ENCODE measurements around the gene CD248. TPM values are rescaled to one million over a fixed set of nuclear protein-coding genes. Genes with fewer than 3 reads are reported as not detected.

CD248 gene
- total RNA-seq, 1 donor from 2014 or later: 68.7 TPM

- TF ChIP-seq CTCF (IDR thresholded peaks at IDR 0.05): no peak
- Mint-ChIP-seq H3K9me3 (ENCODE audit: unreplicated experiment) (no peaks in the 10 kb centered on the region), H3K36me3 (ENCODE audit: unreplicated experiment) (peaks cover 6% of the 10 kb centered on the region), H3K27me3 (ENCODE audit: unreplicated experiment) (no peaks in the 10 kb centered on the region), H3K27ac (ENCODE audit: unreplicated experiment) (peak overlapping the region; percentile 87), H3K4me3 (ENCODE audit: unreplicated experiment) (no peak overlapping the region), H3K4me1 (ENCODE audit: unreplicated experiment) (peaks cover 57% of the 10 kb centered on the region)
- DNase-seq (ENCODE audit: extremely low spot score, unreplicated experiment): no peak
These were observed 12.4 kb upstream of the CD248 start for GRCh38 chr11:66329165-66329673.

- Mint-ChIP-seq H3K9me3 (ENCODE audit: unreplicated experiment) (no peaks in the 10 kb centered on the region), H3K36me3 (ENCODE audit: unreplicated experiment) (peaks cover 6% of the 10 kb centered on the region), H3K27ac (ENCODE audit: unreplicated experiment) (peak overlapping the region; percentile 87), H3K27me3 (ENCODE audit: unreplicated experiment) (no peaks in the 10 kb centered on the region), H3K4me3 (ENCODE audit: unreplicated experiment) (no peak overlapping the region), H3K4me1 (ENCODE audit: unreplicated experiment) (peaks cover 60% of the 10 kb centered on the region)
- DNase-seq (ENCODE audit: extremely low spot score, unreplicated experiment): peak; percentile 92
- TF ChIP-seq CTCF (IDR thresholded peaks at IDR 0.05): peak; percentile 97
These were observed 11.7 kb upstream of the CD248 start for GRCh38 chr11:66328302-66329144.

GRCh38 chr11:66328031-66328301, 11.1 kb upstream of the CD248 start:
- Mint-ChIP-seq H3K9me3 (ENCODE audit: unreplicated experiment) (no peaks in the 10 kb centered on the region), H3K4me3 (ENCODE audit: unreplicated experiment) (no peak overlapping the region), H3K27me3 (ENCODE audit: unreplicated experiment) (no peaks in the 10 kb centered on the region), H3K36me3 (ENCODE audit: unreplicated experiment) (peaks cover 6% of the 10 kb centered on the region), H3K27ac (ENCODE audit: unreplicated experiment) (peak overlapping the region; percentile 87), H3K4me1 (ENCODE audit: unreplicated experiment) (peaks cover 65% of the 10 kb centered on the region)
- TF ChIP-seq CTCF (IDR thresholded peaks at IDR 0.05): no peak
- DNase-seq (ENCODE audit: extremely low spot score, unreplicated experiment): no peak

GRCh38 chr11:66327171-66328030, 10.6 kb upstream of the CD248 start:
- H3K9me3 Mint-ChIP-seq (ENCODE audit: unreplicated experiment): no peaks in the 10 kb centered on the region
- no peak for DNase-seq (ENCODE audit: extremely low spot score, unreplicated experiment)
- H3K4me1 Mint-ChIP-seq (ENCODE audit: unreplicated experiment): peaks cover 71% of the 10 kb centered on the region
- H3K4me3 Mint-ChIP-seq (ENCODE audit: unreplicated experiment): no peak overlapping the region
- H3K27me3 Mint-ChIP-seq (ENCODE audit: unreplicated experiment): no peaks in the 10 kb centered on the region
- H3K27ac Mint-ChIP-seq (ENCODE audit: unreplicated experiment): peak overlapping the region; percentile 87
- no peak for TF ChIP-seq CTCF (IDR thresholded peaks at IDR 0.05)
- peaks cover 2% of the 10 kb centered on the region for H3K36me3 Mint-ChIP-seq (ENCODE audit: unreplicated experiment)
